ENCODE results near the gene BEX1. TPM values are rescaled to one million over a fixed set of nuclear protein-coding genes. Genes with fewer than 3 reads are reported as not detected.
"Not testable (repeated sequence)": the region's sequence is repeated elsewhere in the genome, so short reads cannot be mapped to it uniquely, and the experiment has no call there.

BEX1 gene
- total RNA-seq, 1 experiment from 2014 or later: not detected

DNA sequence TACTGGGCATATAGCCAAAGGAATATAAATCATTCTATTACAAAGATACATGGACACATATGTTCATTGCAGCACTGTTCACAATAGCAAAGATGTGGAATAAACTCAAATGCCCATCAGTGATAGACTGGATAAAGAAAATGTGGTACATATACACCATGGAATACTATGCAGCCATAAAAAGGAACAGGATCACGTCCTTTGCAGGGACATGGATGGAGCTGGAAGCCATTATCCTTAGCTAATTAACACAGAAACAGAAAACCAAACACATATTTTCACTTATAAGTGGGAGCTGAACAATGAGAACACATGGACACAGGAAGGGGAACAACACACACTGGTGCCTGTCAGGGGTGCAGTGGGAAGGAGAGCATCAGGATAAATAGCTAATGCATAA, 30.6 kb downstream of the BEX1 start:
- DNase-seq (ENCODE audit: low read depth); in situ Hi-C loops (cut with HindIII; ENCODE audit: low pct_unique_long_range_greater_than_20kb, low sequenced_read_pairs): not testable (repeated sequence)

DNA sequence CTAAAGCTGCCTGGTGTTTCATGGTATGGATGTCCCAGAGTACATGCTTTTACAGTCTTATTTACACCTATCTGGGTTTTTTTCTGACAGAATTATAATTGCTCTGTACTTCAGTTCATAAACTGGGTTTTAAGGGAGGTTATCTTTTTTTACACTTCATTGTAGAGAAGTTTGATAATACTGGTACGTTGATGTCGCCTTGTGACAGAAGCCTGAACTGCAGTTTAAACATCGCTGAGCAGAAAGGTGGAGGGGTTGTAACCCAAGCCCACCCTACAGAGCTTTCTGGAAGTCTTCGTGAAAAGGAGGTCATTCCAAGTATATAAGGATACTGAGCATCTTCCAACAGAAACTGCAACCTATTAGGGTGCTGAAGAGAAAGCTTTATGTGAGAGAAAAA, 46.4 kb downstream of the BEX1 start:
- no peak for DNase-seq (ENCODE audit: low read depth)

DNA sequence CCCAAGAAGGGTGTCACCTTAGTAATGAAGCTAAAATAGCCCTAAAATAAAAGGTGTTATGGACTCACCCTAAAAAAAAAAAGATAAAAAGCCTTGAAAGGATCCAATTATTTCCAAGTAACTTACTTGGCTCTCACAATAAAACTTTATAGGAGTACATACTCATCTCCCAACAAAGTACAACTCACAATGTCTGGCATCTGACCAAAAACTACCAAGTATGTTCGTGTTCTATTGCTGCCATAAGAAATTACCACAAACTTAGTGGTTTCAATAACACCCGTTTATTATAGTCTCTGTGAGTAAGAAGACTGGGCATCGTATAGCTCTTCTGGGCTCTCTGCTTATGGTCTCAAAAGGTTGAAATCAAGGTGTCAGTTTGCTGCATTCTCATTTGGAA, 51.0 kb downstream of the BEX1 start:
- no peak for DNase-seq (ENCODE audit: low read depth)
- in situ Hi-C loops (cut with HindIII; ENCODE audit: low pct_unique_long_range_greater_than_20kb, low sequenced_read_pairs): no loop called here

More for the DNA sequence above, 46.4 kb downstream of the BEX1 start:
- in situ Hi-C loops (cut with HindIII; ENCODE audit: low pct_unique_long_range_greater_than_20kb, low sequenced_read_pairs): no loop called here

Other genes with a start within 250 kb of the BEX1 start
- not detected in 2 replicates for gene RAB40AL, start 126.9 kb downstream of the BEX1 start, total RNA-seq (2014; rRNA removed; shearing (Covaris generic); ENCODE audit: low replicate concordance)
- gene NXF3, start 29.0 kb upstream of the BEX1 start, total RNA-seq (2014; rRNA removed; shearing (Covaris generic); ENCODE audit: low replicate concordance): not detected in 2 replicates
- 13.1 and 24.1 TPM in 2 replicates for gene BEX4, start 150.9 kb upstream of the BEX1 start, total RNA-seq (2014; rRNA removed; shearing (Covaris generic); ENCODE audit: low replicate concordance)
- 111 and 123 TPM in 2 replicates for gene TCEAL8, start 191.0 kb upstream of the BEX1 start, total RNA-seq (2014; rRNA removed; shearing (Covaris generic); ENCODE audit: low replicate concordance)
- gene TCEAL5, start 212.6 kb upstream of the BEX1 start, total RNA-seq (2014; rRNA removed; shearing (Covaris generic); ENCODE audit: low replicate concordance): not detected in 2 replicates
- gene BEX2, start 246.8 kb upstream of the BEX1 start, total RNA-seq (2014; rRNA removed; shearing (Covaris generic); ENCODE audit: low replicate concordance): 12.2 and 15.0 TPM in 2 replicates

Measured in Caki2 (cell line).